Measurements from ENCODE around the gene ZIC5. TPM values are rescaled to one million over a fixed set of nuclear protein-coding genes. Genes with fewer than 3 reads are reported as not detected.

The ZIC5 gene
- total and polyA plus RNA-seq, 12 donors = not detected

DNA sequence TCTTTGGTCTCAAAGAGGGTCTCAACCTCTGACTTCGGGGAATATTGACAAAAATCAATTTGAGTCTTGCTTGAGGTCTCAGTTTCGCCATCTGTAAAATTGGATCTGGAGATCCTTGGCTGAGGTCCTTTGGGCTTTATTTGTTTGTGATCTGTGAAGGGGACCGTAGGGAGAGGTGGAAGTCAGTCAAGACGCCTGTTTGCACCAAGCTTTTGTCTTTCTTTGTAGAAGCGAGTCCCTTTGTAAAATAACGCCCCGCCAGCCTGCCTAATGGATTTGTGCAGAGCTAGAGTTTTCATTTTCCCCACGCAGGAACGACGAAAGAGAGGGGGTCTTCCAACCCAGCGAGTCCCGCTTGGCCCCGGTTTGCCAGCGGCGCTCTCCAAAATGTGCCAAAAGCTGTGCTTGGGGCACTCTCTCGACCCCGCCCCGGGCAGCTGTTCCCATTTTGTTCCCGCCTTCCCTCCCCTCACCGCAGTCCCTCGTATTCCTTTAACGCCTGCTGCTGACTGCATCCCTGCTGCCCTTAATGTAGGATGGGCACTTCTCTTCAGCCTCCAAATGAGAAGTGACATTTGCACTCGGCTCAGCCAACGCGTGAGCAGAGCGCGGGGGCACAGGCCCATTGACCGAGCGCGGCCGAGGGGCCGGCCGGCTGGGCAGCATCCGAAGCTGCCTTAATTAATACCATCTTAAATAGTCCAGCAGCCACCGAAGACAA is 13.0 kb downstream of the ZIC5 start:
- H3K9me3 ChIP-seq = no peaks in the 10 kb centered on the region
- no peak for TF ChIP-seq CTCF (IDR thresholded peaks at IDR 0.05)
- peak overlapping the region in 1 of 10 donors; percentile 14 for H3K4me3 ChIP-seq
- ATAC-seq = no peak
- H3K4me1 ChIP-seq = peaks cover 15 to 40% (median 37%) of the 10 kb centered on the region in 9 donors
- H3K27me3 ChIP-seq = peaks cover 48 to 100% (median 99%) of the 10 kb centered on the region in 7 donors
- no peak for DNase-seq
- intact Hi-C loops (cut with DNase I) = no loop called here
- H3K27ac ChIP-seq = no peak overlapping the region
- WGBS, 2 donors = 7 to 9% methylated on average over 35 of the region's 35 CpGs
- no peaks in the 10 kb centered on the region for H3K36me3 ChIP-seq

GRCh38 chr13:99956473-99957349 is 14.9 kb downstream of the ZIC5 start:
- TF ChIP-seq CTCF (IDR thresholded peaks at IDR 0.05) = no peak
- Histone ChIP-seq H3K27ac (no peak overlapping the region), H3K9me3 (no peaks in the 10 kb centered on the region), H3K36me3 (no peaks in the 10 kb centered on the region), H3K4me1 (peaks cover 15 to 40% (median 37%) of the 10 kb centered on the region in 9 donors), H3K4me3 (peak overlapping the region; percentile 1 to 39 (median 23)), H3K27me3 (peaks cover 48 to 100% (median 99%) of the 10 kb centered on the region in 7 donors)
- ATAC-seq (peak in 3 of 8 donors; percentile 13 to 46 (median 27)), DNase-seq (no peak)
- intact Hi-C loops (cut with DNase I) = no loop called here
- WGBS, 2 donors = 2% methylated on average over 68 of the region's 68 CpGs

DNA sequence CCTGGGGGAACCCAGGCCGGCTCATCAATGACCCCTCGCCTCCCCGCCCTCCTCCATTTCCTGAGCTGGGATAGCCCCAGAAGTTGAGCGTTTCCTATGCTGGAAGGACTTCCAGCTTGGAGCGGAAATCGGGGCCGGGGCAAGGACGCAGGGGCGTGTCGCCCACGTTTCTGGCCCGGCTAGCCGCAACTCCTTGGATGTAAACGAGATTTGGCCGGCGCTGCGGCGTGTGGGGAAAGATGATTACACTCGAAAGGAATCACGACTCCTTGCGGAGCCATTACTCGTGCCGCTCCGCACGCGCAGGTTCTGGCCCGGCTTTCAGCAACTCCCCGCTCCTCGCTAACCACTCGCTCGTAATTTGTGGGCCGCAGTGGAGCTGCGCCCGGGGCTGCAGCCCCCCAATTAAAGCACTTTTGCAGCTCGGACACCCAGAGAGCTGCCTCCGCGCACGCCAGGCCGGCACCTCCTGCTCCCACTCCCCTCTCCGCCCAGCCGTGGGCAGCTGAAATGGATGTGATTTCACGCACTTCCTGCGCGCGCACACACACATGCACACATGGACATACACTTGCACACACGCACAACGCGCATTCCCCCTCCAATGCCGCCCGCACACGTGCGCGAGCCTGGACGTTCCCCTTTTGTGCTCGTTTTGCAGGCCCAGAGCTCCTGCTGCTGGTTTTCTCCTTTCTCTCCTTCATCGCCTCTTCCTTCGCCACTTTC is 15.7 kb downstream of the ZIC5 start:
- H3K27me3 ChIP-seq = peaks cover 48 to 100% (median 97%) of the 10 kb centered on the region in 7 donors
- intact Hi-C loops (cut with DNase I) = no loop called here

More for the DNA sequence above, 15.7 kb downstream of the ZIC5 start:
- H3K9me3 ChIP-seq = no peaks in the 10 kb centered on the region
- H3K27ac ChIP-seq = no peak overlapping the region
- 1 to 2% methylated on average over 57 of the region's 57 CpGs for WGBS, 2 donors
- peak overlapping the region; percentile 0 to 39 (median 23) for H3K4me3 ChIP-seq
- H3K36me3 ChIP-seq = no peaks in the 10 kb centered on the region
- TF ChIP-seq CTCF (IDR thresholded peaks at IDR 0.05) = no peak
- DNase-seq (no peak), ATAC-seq (peak in 6 of 8 donors; percentile 28 to 63 (median 46))
- peaks cover 15 to 40% (median 37%) of the 10 kb centered on the region in 9 donors for H3K4me1 ChIP-seq
